Liver (tissue), 9 donors: Measurements from ENCODE around the gene PTHLH. TPM values are rescaled to one million over a fixed set of nuclear protein-coding genes. Genes with fewer than 3 reads are reported as not detected.

ENCODE experiments used
- DNase-seq: peaks from one replicate; pipeline ENCODE4 v3.0.0-alpha.2; 2017; ENCODE audit warnings: low spot score
- H3K27ac ChIP-seq, 2 donors: one replicate each; pipeline ENCODE4 v1.7.0; 2013; ENCODE audit warnings: inconsistent platforms in 2 of 2, low read length in 2 of 2, control low read depth in 1 of 2, low read depth in 1 of 2, mild to moderate bottlenecking in 1 of 2
- H3K27me3 ChIP-seq, 4 donors: one replicate each; pipeline versions ENCODE4 v1.6.1 to v1.7.0; 2013; ENCODE audit warnings: low read length in 3 of 4, inconsistent platforms in 1 of 4, mild to moderate bottlenecking in 1 of 4, moderate library complexity in 1 of 4; ENCODE audit not compliant: control insufficient read depth in 4 of 4, insufficient read depth in 4 of 4
- H3K36me3 ChIP-seq, 4 donors: one replicate each; pipeline versions ENCODE4 v1.6.1 to v1.7.0; 2013; ENCODE audit warnings: low read length in 3 of 4, mild to moderate bottlenecking in 3 of 4, low read depth in 1 of 4, moderate library complexity in 1 of 4; ENCODE audit not compliant: control insufficient read depth in 4 of 4, insufficient read depth in 3 of 4
- H3K4me1 ChIP-seq, 4 donors: one replicate each; pipeline versions ENCODE4 v1.6.1 to v1.7.0; 2013; ENCODE audit warnings: low read length in 3 of 4, mild to moderate bottlenecking in 3 of 4, moderate library complexity in 1 of 4; ENCODE audit not compliant: control insufficient read depth in 4 of 4, insufficient read depth in 4 of 4
- H3K4me3 ChIP-seq, 3 donors: one replicate each; pipeline versions ENCODE4 v1.6.1 to v1.7.0; 2013; ENCODE audit warnings: low read length in 3 of 3, control low read depth in 1 of 3, low read depth in 1 of 3, mild to moderate bottlenecking in 1 of 3
- H3K9ac ChIP-seq, 2 donors: one replicate each; pipeline ENCODE4 v1.7.0; 2013; ENCODE audit warnings: low read length in 2 of 2, mild to moderate bottlenecking in 2 of 2, moderate library complexity in 2 of 2, control low read depth in 1 of 2, low read depth in 1 of 2
- H3K9me3 ChIP-seq, 4 donors: one replicate each; pipeline versions ENCODE4 v1.6.1 to v1.7.0; 2013; ENCODE audit warnings: low read length in 3 of 4; ENCODE audit not compliant: control insufficient read depth in 4 of 4
- CTCF ChIP-seq: fragments of 150-350 bp; IDR thresholded peaks from 2 replicates; pipeline ENCODE4 v1.5.1; 2017; ENCODE audit warnings: improper control_type of control experiment, low read depth, low read length; ENCODE audit not compliant: missing input control
- EGR1 ChIP-seq, 2 donors: IDR thresholded peaks; 2 replicates each; pipeline ENCODE4 v1.6.1; 2016 to 2018; ENCODE audit warnings: antibody characterized with exemption in 2 of 2, low read depth in 2 of 2
- FOXA1 ChIP-seq: IDR thresholded peaks from 2 replicates; pipeline ENCODE4 v1.6.1; 2016; ENCODE audit warnings: antibody characterized with exemption
- FOXA2 ChIP-seq: IDR thresholded peaks from 2 replicates; pipeline ENCODE4 v1.6.1; 2016; ENCODE audit warnings: antibody characterized with exemption
- GABPA ChIP-seq, 2 donors: IDR thresholded peaks in 1 of 2; conservative IDR thresholded peaks in 1 of 2; 2 replicates each; pipeline ENCODE4 v1.6.1; 2016; ENCODE audit warnings: antibody characterized with exemption in 2 of 2, mild to moderate bottlenecking in 1 of 2, moderate library complexity in 1 of 2
- HNF4A ChIP-seq, 2 donors: conservative IDR thresholded peaks; 2 replicates each; pipeline ENCODE4 v1.6.1; 2016; ENCODE audit warnings: antibody characterized with exemption in 2 of 2, mild to moderate bottlenecking in 2 of 2
- HNF4G ChIP-seq: IDR thresholded peaks from 2 replicates; pipeline ENCODE4 v1.6.1; 2016; ENCODE audit warnings: antibody characterized with exemption
- JUND ChIP-seq, 2 donors: IDR thresholded peaks; 2 replicates each; pipeline ENCODE4 v1.6.1; 2016; ENCODE audit warnings: antibody characterized with exemption in 2 of 2
- MAX ChIP-seq: IDR thresholded peaks from 2 replicates; pipeline ENCODE4 v1.6.1; 2016; ENCODE audit warnings: antibody characterized with exemption
- NR2F2 ChIP-seq: IDR thresholded peaks from 2 replicates; pipeline ENCODE4 v1.6.1; 2016; ENCODE audit warnings: antibody characterized with exemption
- RAD21 ChIP-seq, 2 donors: IDR thresholded peaks; 2 replicates each; pipeline ENCODE4 v1.6.1; 2016; ENCODE audit warnings: antibody characterized with exemption in 2 of 2, mild to moderate bottlenecking in 2 of 2
- REST ChIP-seq: IDR thresholded peaks from 2 replicates; pipeline ENCODE4 v1.6.1; 2016; ENCODE audit warnings: antibody characterized with exemption, mild to moderate bottlenecking
- RXRA ChIP-seq, 2 donors: IDR thresholded peaks; 2 replicates each; pipeline ENCODE4 v1.6.1; 2017 to 2018; ENCODE audit warnings: antibody characterized with exemption in 2 of 2, mild to moderate bottlenecking in 1 of 2
- SP1 ChIP-seq: IDR thresholded peaks from 2 replicates; pipeline ENCODE4 v1.6.1; 2018; ENCODE audit warnings: antibody characterized with exemption, mild to moderate bottlenecking
- TAF1 ChIP-seq: conservative IDR thresholded peaks from 2 replicates; pipeline ENCODE4 v1.6.1; 2016; ENCODE audit warnings: antibody characterized with exemption, mild to moderate bottlenecking
- YY1 ChIP-seq: IDR thresholded peaks from 2 replicates; pipeline ENCODE4 v1.6.1; 2016; ENCODE audit warnings: antibody characterized with exemption, mild to moderate bottlenecking
- ZBTB33 ChIP-seq: IDR thresholded peaks from 2 replicates; pipeline ENCODE4 v1.6.1; 2016; ENCODE audit warnings: antibody characterized with exemption
- WGBS: extraction: QIAGEN DNeasy Blood & Tissue Kit; methylation state at CpG from one replicate; pipeline ENCODE4 v1.1.7; 2013; 5-methylcytosine and 5-hydroxymethylcytosine counted together
- polyA plus RNA-seq, 2 donors: library from polyadenylated mRNA; stranded (reverse) in 1 of 2; unstranded in 1 of 2; fragments of 200-250 nt in 1 of 2; fragments of >200 nt in 1 of 2; fragmentation: Nextera tagmentation in 1 of 2; extraction: Ambion mirVana in 1 of 2; gene quantifications; one replicate each; pipeline versions ENCODE4 v1.2.1 to v1.2.3, GENCODE V29; 2013 to 2015
- total RNA-seq, 2 donors: library from RNA; depleted of rRNA; stranded (reverse); fragments of >200 nt; gene quantifications; one replicate each; pipeline ENCODE4 v1.2.3, GENCODE V29; 2014
- TF ChIP-seq, protein P1 (sequence below): IDR thresholded peaks from 2 replicates; pipeline ENCODE4 v1.6.1; 2016; ENCODE audit warnings: antibody characterized with exemption
- donor health status: healthy.
- donor health status: healthy.
- donor health status: healthy.
- donor health status: healthy.
- donor health status: healthy.

The PTHLH gene
- total and polyA plus RNA-seq, 4 donors: not detected

DNA sequence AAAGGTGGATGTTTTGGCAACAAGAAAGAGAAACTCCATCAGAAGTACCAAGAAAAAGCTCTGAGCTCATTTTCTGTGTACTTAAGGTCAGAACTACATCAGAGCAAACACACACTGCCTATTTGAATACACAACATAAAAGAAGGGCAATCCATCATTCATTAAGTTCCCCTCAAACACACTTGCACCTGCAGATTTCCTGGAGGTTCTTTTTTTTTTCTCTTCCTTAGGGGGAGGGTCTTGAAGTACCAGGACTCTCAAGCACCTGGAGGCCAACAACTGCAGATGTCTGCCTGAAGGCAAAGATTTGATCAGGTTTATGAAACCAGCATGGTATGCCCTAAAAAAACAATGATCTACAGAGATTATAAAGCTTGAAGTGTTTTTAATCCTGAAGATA lies 26.1 kb upstream of the PTHLH start:
- DNase-seq: no peak
- H3K9me3 ChIP-seq: no peaks in the 10 kb centered on the region
- no peaks in the 10 kb centered on the region for H3K4me1 ChIP-seq
- H3K27ac ChIP-seq: no peak overlapping the region
- H3K9ac ChIP-seq: no peak overlapping the region
- no peak overlapping the region for H3K4me3 ChIP-seq
- no peaks in the 10 kb centered on the region for H3K27me3 ChIP-seq
- no peak for TF ChIP-seq JUND (IDR thresholded peaks at IDR 0.05)
- TF ChIP-seq REST: no peak
- TF ChIP-seq, protein P1, sequence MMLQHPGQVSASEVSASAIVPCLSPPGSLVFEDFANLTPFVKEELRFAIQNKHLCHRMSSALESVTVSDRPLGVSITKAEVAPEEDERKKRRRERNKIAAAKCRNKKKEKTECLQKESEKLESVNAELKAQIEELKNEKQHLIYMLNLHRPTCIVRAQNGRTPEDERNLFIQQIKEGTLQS: no peak
- no peak for TF ChIP-seq ZBTB33
- TF ChIP-seq TAF1: no peak
- no peak for TF ChIP-seq HNF4A (conservative IDR thresholded peaks at IDR 0.05)
- no peak for TF ChIP-seq CTCF
- TF ChIP-seq GABPA (IDR thresholded peaks at IDR 0.05 in 1 of 2, conservative IDR thresholded peaks at IDR 0.05 in 1 of 2): no peak
- TF ChIP-seq FOXA2: no peak
- no peak for TF ChIP-seq FOXA1
- no peak for TF ChIP-seq SP1
- TF ChIP-seq RAD21 (IDR thresholded peaks at IDR 0.05): no peak
- TF ChIP-seq YY1: no peak
- no peak for TF ChIP-seq EGR1 (IDR thresholded peaks at IDR 0.05; ENCODE audit: low read depth in 2 of 2)
- no peak for TF ChIP-seq NR2F2
- no peak for TF ChIP-seq RXRA (IDR thresholded peaks at IDR 0.05)
- TF ChIP-seq MAX: no peak
- no peak for TF ChIP-seq HNF4G
- no peaks in the 10 kb centered on the region for H3K36me3 ChIP-seq

GRCh38 chr12:27998170-27998569 lies 25.6 kb upstream of the PTHLH start:
- 57% methylated on average over 2 of the region's 2 CpGs for WGBS
- no peaks in the 10 kb centered on the region for H3K9me3 ChIP-seq
- no peak for TF ChIP-seq SP1
- TF ChIP-seq HNF4G: no peak
- TF ChIP-seq RAD21 (IDR thresholded peaks at IDR 0.05): no peak
- TF ChIP-seq TAF1: no peak
- TF ChIP-seq NR2F2: no peak
- TF ChIP-seq MAX: no peak
- no peak for TF ChIP-seq RXRA (IDR thresholded peaks at IDR 0.05)
- no peak for TF ChIP-seq EGR1 (IDR thresholded peaks at IDR 0.05; ENCODE audit: low read depth in 2 of 2)
- no peak for TF ChIP-seq FOXA1
- no peak for TF ChIP-seq HNF4A (conservative IDR thresholded peaks at IDR 0.05)
- TF ChIP-seq FOXA2: no peak
- TF ChIP-seq GABPA (IDR thresholded peaks at IDR 0.05 in 1 of 2, conservative IDR thresholded peaks at IDR 0.05 in 1 of 2): no peak
- TF ChIP-seq JUND (IDR thresholded peaks at IDR 0.05): no peak

More at GRCh38 chr12:27998170-27998569, 25.6 kb upstream of the PTHLH start:
- DNase-seq: no peak
- Histone ChIP-seq H3K27ac (no peak overlapping the region), H3K4me3 (no peak overlapping the region), H3K36me3 (no peaks in the 10 kb centered on the region), H3K27me3 (no peaks in the 10 kb centered on the region), H3K9ac (no peak overlapping the region), H3K4me1 (no peaks in the 10 kb centered on the region)
